Measurements from ENCODE around the gene C1orf21. TPM values are rescaled to one million over a fixed set of nuclear protein-coding genes. Genes with fewer than 3 reads are reported as not detected.

Gene C1orf21
- total RNA-seq, 1 experiment from 2014 or later, result 28.5 TPM

DNA sequence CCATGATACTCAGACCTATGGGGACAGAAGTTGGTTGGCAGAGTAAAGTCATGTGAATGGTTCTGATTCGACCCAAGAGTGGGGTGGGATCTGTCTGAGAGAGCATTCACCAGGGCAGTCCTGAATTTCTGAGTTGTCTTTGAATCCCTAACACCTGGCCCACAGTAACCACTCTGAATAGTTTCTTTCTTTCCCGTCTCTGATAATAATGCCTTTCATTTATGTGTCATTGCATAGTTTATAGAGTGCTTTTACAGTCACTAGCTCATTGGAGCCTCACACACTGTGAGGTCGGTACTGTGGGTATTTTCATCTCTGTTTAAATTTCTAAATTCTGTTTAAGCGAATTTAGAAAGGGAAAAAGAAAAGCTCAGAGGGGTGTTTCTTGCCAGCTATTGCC is 147.1 kb downstream of the C1orf21 start:
- Mint-ChIP-seq H3K9me3 (peaks cover 25% of the 10 kb centered on the region), H3K36me3 (peaks cover 27% of the 10 kb centered on the region), H3K27ac (no peak overlapping the region), H3K4me1 (0 out of 2 replicates have a peak, but pooled peaks cover 8% of the 10 kb centered on the region), H3K4me3 (no peak overlapping the region), H3K27me3 (ENCODE audit: low read depth) (no peaks in the 10 kb centered on the region)
- no peak for TF ChIP-seq NFATC4 (CRISPR knock-in tag; IDR thresholded peaks at IDR 0.05)
- DNase-seq (ENCODE audit: low spot score) (no peak), ATAC-seq (no peak)
- ChIA-PET POLR2A (no interaction called here), CTCF (interaction anchor here (3.4 kb wide), 1 partner anchor 130 kb away, joined by 15 read pairs; no protein-coding TSS in a partner anchor)

DNA sequence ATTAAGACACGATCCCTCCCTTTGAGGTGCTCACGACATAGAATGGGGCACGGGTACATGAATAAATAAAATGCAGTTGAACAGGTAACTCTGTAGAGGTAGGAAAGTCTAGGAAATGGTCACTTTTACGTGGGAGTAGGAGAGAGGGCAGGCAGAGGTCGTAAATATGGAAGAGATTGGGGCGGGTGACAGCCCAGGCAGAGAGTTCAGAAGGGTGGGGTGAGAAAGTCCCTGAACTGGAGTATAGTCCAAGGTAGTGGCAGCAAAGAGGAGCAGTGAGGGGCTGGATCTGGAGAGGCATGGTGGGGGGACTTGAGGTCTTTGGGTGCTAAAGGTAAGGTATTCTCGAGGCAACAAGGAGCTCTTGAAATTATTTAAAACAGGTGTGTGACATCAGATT is 147.9 kb downstream of the C1orf21 start:
- no peaks in the 10 kb centered on the region for H3K27me3 Mint-ChIP-seq (ENCODE audit: low read depth)
- CTCF ChIA-PET, result interaction anchor here (3.4 kb wide), 1 partner anchor 129 kb away, joined by 15 read pairs; no protein-coding TSS in a partner anchor

DNA sequence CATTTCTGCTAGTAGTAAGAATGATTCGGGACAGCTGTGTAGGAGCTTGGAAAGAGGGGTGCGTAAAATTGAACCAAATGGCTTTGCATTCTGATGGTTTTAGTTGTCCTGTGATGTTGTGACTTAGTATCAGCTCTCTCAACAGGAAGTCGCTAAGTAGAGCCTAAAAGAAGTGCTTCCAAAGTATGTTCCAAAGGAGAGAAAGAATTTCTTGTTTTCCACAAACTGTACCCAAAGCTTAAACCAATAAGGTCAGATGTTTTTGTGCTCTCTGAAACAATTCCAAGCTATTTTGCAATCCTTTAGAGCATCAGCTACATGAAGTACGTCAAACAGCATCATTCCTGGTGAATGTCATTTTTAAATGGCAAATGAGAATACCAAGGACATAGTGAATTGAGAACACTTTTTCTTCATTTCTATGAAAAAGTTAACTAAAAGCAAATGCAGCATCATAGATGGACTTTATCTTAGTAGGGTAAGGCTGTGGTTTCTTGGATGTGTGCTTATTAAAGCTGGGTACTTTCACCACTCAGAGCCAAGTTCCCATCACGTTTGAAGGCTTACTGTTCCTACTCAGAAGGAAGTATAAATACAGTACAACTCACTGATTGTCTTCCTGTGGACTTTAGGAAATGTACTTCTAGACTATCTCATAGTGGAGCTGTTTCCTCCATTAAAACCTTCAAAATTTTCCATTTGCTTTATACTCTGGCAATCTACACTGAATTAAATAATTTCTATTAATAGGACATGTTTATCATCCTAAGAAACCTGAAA is 148.6 kb downstream of the C1orf21 start:
- H3K27me3 Mint-ChIP-seq (ENCODE audit: low read depth), result no peaks in the 10 kb centered on the region
- DNase-seq (ENCODE audit: low spot score) (no peak), ATAC-seq (no peak)
- POLR2A ChIA-PET, result no interaction called here
- CTCF ChIA-PET, result interaction anchor here (3.4 kb wide), 1 partner anchor 129 kb away, joined by 15 read pairs; no protein-coding TSS in a partner anchor
- 0 out of 2 replicates have a peak, but pooled peaks cover 8% of the 10 kb centered on the region for H3K4me1 Mint-ChIP-seq
- peaks cover 30% of the 10 kb centered on the region for H3K36me3 Mint-ChIP-seq
- peaks cover 30% of the 10 kb centered on the region for H3K9me3 Mint-ChIP-seq
- H3K4me3 Mint-ChIP-seq, result no peak overlapping the region
- no peak overlapping the region for H3K27ac Mint-ChIP-seq
- TF ChIP-seq, protein P1, sequence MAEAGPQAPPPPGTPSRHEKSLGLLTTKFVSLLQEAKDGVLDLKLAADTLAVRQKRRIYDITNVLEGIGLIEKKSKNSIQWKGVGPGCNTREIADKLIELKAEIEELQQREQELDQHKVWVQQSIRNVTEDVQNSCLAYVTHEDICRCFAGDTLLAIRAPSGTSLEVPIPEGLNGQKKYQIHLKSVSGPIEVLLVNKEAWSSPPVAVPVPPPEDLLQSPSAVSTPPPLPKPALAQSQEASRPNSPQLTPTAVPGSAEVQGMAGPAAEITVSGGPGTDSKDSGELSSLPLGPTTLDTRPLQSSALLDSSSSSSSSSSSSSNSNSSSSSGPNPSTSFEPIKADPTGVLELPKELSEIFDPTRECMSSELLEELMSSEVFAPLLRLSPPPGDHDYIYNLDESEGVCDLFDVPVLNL (CRISPR knock-in tag; IDR thresholded peaks at IDR 0.05; ENCODE audit: borderline replicate concordance, low read depth), result no peak

More for the DNA sequence above, 147.9 kb downstream of the C1orf21 start:
- ATAC-seq (no peak), DNase-seq (ENCODE audit: low spot score) (no peak)
- POLR2A ChIA-PET, result no interaction called here
- Mint-ChIP-seq H3K9me3 (peaks cover 30% of the 10 kb centered on the region), H3K4me3 (no peak overlapping the region), H3K4me1 (0 out of 2 replicates have a peak, but pooled peaks cover 8% of the 10 kb centered on the region), H3K27ac (no peak overlapping the region), H3K36me3 (peaks cover 30% of the 10 kb centered on the region)
- TF ChIP-seq ZNF232 (CRISPR knock-in tag; IDR thresholded peaks at IDR 0.05), result no peak
- TF ChIP-seq, protein P2, sequence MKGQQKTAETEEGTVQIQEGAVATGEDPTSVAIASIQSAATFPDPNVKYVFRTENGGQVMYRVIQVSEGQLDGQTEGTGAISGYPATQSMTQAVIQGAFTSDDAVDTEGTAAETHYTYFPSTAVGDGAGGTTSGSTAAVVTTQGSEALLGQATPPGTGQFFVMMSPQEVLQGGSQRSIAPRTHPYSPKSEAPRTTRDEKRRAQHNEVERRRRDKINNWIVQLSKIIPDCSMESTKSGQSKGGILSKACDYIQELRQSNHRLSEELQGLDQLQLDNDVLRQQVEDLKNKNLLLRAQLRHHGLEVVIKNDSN (CRISPR knock-in tag; IDR thresholded peaks at IDR 0.05), result no peak
- TF ChIP-seq ZNF671 (CRISPR knock-in tag; IDR thresholded peaks at IDR 0.05), result no peak
- no peak for TF ChIP-seq SOX15 (CRISPR knock-in tag; IDR thresholded peaks at IDR 0.05)

DNA sequence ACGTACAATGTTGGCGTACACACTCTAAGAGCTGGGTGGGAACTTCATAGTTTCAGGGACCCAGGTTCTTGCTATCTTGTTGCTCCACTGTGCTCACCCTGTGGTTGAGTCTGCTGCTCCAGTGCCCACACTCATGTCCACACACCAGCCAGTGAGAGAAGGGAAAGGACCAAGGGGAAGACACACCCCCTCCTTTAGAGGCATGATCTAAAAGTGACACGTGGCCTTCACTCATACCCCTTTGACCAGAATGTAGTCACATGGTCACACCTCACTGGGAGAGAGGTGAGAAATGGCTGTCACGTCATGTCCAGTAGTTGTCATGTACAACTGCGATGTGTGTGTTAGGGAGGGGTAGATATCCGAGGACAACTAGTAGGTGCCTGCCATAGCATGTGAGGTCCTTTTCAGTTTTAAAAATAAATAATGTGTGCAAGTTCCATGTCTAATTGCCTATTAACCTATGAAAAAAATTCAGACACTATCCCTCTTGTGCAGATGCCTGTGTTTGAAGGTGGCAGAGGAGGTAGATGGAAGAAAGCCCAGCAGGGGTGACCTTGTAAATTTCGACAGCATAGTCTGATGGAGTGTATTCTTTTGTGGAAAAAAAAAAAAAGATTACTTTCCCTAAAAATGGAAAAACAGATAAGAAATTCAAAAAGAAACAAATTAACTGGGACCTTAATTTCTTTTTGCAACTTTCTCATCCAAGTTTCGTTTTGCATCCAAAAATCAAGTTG is 149.6 kb downstream of the C1orf21 start:
- ATAC-seq (no peak), DNase-seq (ENCODE audit: low spot score) (no peak)
- no peaks in the 10 kb centered on the region for H3K27me3 Mint-ChIP-seq (ENCODE audit: low read depth)
- ChIA-PET POLR2A (no interaction called here), CTCF (no interaction called here)
- peaks cover 30% of the 10 kb centered on the region for H3K9me3 Mint-ChIP-seq
- no peak overlapping the region for H3K27ac Mint-ChIP-seq
- peaks cover 30% of the 10 kb centered on the region for H3K36me3 Mint-ChIP-seq
- no peak overlapping the region for H3K4me3 Mint-ChIP-seq
- H3K4me1 Mint-ChIP-seq, result 0 out of 2 replicates have a peak, but pooled peaks cover 8% of the 10 kb centered on the region
- TF ChIP-seq, protein P1 (CRISPR knock-in tag; IDR thresholded peaks at IDR 0.05; ENCODE audit: borderline replicate concordance, low read depth), result no peak
- TF ChIP-seq, protein P3, sequence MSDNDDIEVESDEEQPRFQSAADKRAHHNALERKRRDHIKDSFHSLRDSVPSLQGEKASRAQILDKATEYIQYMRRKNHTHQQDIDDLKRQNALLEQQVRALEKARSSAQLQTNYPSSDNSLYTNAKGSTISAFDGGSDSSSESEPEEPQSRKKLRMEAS (CRISPR knock-in tag; IDR thresholded peaks at IDR 0.05), result no peak
- TF ChIP-seq RELA (CRISPR knock-in tag; IDR thresholded peaks at IDR 0.05; ENCODE audit: borderline replicate concordance) (no peak), TP53 (CRISPR knock-in tag; IDR thresholded peaks at IDR 0.05) (no peak)
- TF ChIP-seq, protein P4, sequence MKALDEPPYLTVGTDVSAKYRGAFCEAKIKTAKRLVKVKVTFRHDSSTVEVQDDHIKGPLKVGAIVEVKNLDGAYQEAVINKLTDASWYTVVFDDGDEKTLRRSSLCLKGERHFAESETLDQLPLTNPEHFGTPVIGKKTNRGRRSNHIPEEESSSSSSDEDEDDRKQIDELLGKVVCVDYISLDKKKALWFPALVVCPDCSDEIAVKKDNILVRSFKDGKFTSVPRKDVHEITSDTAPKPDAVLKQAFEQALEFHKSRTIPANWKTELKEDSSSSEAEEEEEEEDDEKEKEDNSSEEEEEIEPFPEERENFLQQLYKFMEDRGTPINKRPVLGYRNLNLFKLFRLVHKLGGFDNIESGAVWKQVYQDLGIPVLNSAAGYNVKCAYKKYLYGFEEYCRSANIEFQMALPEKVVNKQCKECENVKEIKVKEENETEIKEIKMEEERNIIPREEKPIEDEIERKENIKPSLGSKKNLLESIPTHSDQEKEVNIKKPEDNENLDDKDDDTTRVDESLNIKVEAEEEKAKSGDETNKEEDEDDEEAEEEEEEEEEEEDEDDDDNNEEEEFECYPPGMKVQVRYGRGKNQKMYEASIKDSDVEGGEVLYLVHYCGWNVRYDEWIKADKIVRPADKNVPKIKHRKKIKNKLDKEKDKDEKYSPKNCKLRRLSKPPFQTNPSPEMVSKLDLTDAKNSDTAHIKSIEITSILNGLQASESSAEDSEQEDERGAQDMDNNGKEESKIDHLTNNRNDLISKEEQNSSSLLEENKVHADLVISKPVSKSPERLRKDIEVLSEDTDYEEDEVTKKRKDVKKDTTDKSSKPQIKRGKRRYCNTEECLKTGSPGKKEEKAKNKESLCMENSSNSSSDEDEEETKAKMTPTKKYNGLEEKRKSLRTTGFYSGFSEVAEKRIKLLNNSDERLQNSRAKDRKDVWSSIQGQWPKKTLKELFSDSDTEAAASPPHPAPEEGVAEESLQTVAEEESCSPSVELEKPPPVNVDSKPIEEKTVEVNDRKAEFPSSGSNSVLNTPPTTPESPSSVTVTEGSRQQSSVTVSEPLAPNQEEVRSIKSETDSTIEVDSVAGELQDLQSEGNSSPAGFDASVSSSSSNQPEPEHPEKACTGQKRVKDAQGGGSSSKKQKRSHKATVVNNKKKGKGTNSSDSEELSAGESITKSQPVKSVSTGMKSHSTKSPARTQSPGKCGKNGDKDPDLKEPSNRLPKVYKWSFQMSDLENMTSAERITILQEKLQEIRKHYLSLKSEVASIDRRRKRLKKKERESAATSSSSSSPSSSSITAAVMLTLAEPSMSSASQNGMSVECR (CRISPR knock-in tag; IDR thresholded peaks at IDR 0.05; ENCODE audit: borderline replicate concordance), result no peak
- TF ChIP-seq, protein P5, sequence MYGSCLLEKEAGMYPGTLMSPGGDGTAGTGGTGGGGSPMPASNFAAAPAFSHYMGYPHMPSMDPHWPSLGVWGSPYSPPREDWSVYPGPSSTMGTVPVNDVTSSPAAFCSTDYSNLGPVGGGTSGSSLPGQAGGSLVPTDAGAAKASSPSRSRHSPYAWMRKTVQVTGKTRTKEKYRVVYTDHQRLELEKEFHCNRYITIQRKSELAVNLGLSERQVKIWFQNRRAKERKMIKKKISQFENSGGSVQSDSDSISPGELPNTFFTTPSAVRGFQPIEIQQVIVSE (CRISPR knock-in tag; IDR thresholded peaks at IDR 0.05; ENCODE audit: borderline replicate concordance), result no peak
- TF ChIP-seq, protein P6, sequence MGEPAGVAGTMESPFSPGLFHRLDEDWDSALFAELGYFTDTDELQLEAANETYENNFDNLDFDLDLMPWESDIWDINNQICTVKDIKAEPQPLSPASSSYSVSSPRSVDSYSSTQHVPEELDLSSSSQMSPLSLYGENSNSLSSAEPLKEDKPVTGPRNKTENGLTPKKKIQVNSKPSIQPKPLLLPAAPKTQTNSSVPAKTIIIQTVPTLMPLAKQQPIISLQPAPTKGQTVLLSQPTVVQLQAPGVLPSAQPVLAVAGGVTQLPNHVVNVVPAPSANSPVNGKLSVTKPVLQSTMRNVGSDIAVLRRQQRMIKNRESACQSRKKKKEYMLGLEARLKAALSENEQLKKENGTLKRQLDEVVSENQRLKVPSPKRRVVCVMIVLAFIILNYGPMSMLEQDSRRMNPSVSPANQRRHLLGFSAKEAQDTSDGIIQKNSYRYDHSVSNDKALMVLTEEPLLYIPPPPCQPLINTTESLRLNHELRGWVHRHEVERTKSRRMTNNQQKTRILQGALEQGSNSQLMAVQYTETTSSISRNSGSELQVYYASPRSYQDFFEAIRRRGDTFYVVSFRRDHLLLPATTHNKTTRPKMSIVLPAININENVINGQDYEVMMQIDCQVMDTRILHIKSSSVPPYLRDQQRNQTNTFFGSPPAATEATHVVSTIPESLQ (CRISPR knock-in tag; IDR thresholded peaks at IDR 0.05), result no peak

Measured in WTC11 (cell line).